ENCODE results near the gene ZFR.

- TF ChIP-seq CTCF (IDR thresholded peaks at IDR 0.05; ENCODE audit: borderline replicate concordance, extremely low read depth, low read length, poor library complexity, severe bottlenecking) (no peak), EZH2 (IDR thresholded peaks at IDR 0.05; ENCODE audit: borderline replicate concordance, low read depth, low read length, severe bottlenecking) (no peak)
Measured at GRCh38 chr5:32308946-32309345, 135.6 kb downstream of the ZFR start.
